DND-41 (cell line): ENCODE measurements around the gene ESYT2.

Experiments
- ATAC-seq: fragments of 200-7000 bp; cut with Tn5 transposase; 3 replicates; pipeline ENCODE4 v1.9.1; 2021; ENCODE audit warnings: low read depth; ENCODE audit not compliant: insufficient read depth
- DNase-seq: peaks from one replicate; pipeline ENCODE4 v3.0.0-alpha.2; 2020
- H2AFZ ChIP-seq: 2 replicates; pipeline ENCODE4 v1.6.0; 2012; ENCODE audit warnings: low read depth, low read length
- H3K27ac ChIP-seq: 2 replicates; pipeline ENCODE4 v1.5.1; 2012; ENCODE audit warnings: low read length, inconsistent platforms
- H3K27me3 ChIP-seq: fragments of 200-600 bp; sonication (generic); 2 replicates; pipeline ENCODE4 v1.6.0; 2012; ENCODE audit warnings: low read length, mild to moderate bottlenecking, inconsistent platforms; ENCODE audit not compliant: insufficient read depth, poor library complexity
- H3K36me3 ChIP-seq: 2 replicates; pipeline ENCODE4 v1.5.1; 2012; ENCODE audit warnings: low read length, inconsistent platforms; ENCODE audit not compliant: insufficient read depth
- H3K4me1 ChIP-seq: 2 replicates; pipeline ENCODE4 v1.5.1; 2012; ENCODE audit warnings: mild to moderate bottlenecking, low read length; ENCODE audit not compliant: insufficient read depth
- H3K4me2 ChIP-seq: 2 replicates; pipeline ENCODE4 v1.6.0; 2012; ENCODE audit warnings: mild to moderate bottlenecking, moderate library complexity, low read length, inconsistent platforms; ENCODE audit not compliant: insufficient read depth
- H3K4me3 ChIP-seq, 2 experiments: fragments of 200-600 bp in 1 of 2; shearing (Covaris generic) in 1 of 2; 2 replicates each; pipeline ENCODE4 v1.5.1; 2012 to 2016; ENCODE audit warnings: inconsistent platforms in 2 of 2, low read length in 2 of 2, mild to moderate bottlenecking in 2 of 2, low read depth in 1 of 2, moderate library complexity in 1 of 2
- H3K79me2 ChIP-seq: 2 replicates; pipeline ENCODE4 v1.6.0; 2012; ENCODE audit warnings: low read length, inconsistent platforms; ENCODE audit not compliant: insufficient read depth
- H3K9ac ChIP-seq: 2 replicates; pipeline ENCODE4 v1.6.0; 2012; ENCODE audit warnings: low read depth, mild to moderate bottlenecking, inconsistent platforms, low read length, moderate library complexity
- H3K9me3 ChIP-seq: 2 replicates; pipeline ENCODE4 v1.5.1; 2012; ENCODE audit warnings: low read length, moderate library complexity, mild to moderate bottlenecking, inconsistent platforms; ENCODE audit not compliant: insufficient read depth, severe bottlenecking
- H4K20me1 ChIP-seq: 2 replicates; pipeline ENCODE4 v1.6.0; 2012; ENCODE audit warnings: low read length; ENCODE audit not compliant: insufficient read depth
- CTCF ChIP-seq: IDR thresholded peaks from 2 replicates; pipeline ENCODE4 v1.5.1; 2012; ENCODE audit warnings: borderline replicate concordance, low read length, moderate library complexity, mild to moderate bottlenecking; ENCODE audit not compliant: poor library complexity, severe bottlenecking; ENCODE audit errors: extremely low read depth
- EZH2 ChIP-seq: IDR thresholded peaks from 3 replicates; pipeline ENCODE4 v1.6.1; 2012; ENCODE audit warnings: borderline replicate concordance, low read depth, mild to moderate bottlenecking, moderate library complexity, low read length, inconsistent platforms; ENCODE audit not compliant: severe bottlenecking

Gene ESYT2

DNA sequence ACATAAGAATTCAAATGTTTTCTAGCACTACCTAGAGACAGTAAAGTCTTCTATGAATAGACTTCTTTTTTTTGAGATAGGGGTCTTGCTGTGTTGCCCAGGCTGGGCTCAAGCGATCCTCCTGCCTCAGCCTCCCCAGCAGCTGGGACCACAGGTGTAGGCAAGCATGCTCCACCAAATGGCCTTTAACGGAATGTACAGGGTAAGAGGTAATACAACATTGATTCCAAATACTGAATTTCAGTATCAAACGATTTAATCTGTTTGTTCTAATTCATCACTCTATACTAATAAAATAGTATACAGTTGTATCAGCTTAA, 68.9 kb downstream of the ESYT2 start:
- DNase-seq (no peak), ATAC-seq (no peak)
- no peaks in the 10 kb centered on the region for H3K27me3 ChIP-seq
- H4K20me1 ChIP-seq: no peaks in the 10 kb centered on the region
- TF ChIP-seq EZH2 (no peak), CTCF (no peak)
- no peaks in the 10 kb centered on the region for H3K4me1 ChIP-seq
- H3K4me3 ChIP-seq: no peak overlapping the region
- no peaks in the 10 kb centered on the region for H3K9me3 ChIP-seq
- H3K27ac ChIP-seq: no peak overlapping the region
- no peak overlapping the region for H3K4me2 ChIP-seq
- no peak overlapping the region for H3K9ac ChIP-seq
- no peaks in the 10 kb centered on the region for H3K79me2 ChIP-seq
- H2AFZ ChIP-seq: no peak overlapping the region
- H3K36me3 ChIP-seq: peaks cover 89% of the 10 kb centered on the region

- no peak overlapping the region for H3K9ac ChIP-seq
- no peak overlapping the region for H3K4me2 ChIP-seq
- no peak overlapping the region for H3K27ac ChIP-seq
- H3K9me3 ChIP-seq: no peaks in the 10 kb centered on the region
- no peaks in the 10 kb centered on the region for H3K4me1 ChIP-seq
- TF ChIP-seq CTCF (no peak), EZH2 (no peak)
- DNase-seq: no peak
- H2AFZ ChIP-seq: no peak overlapping the region
- H3K4me3 ChIP-seq: no peak overlapping the region
- no peak for ATAC-seq
- H4K20me1 ChIP-seq: no peaks in the 10 kb centered on the region
- no peaks in the 10 kb centered on the region for H3K79me2 ChIP-seq
- no peaks in the 10 kb centered on the region for H3K27me3 ChIP-seq
- H3K36me3 ChIP-seq: peaks cover 89% of the 10 kb centered on the region
These were observed 69.4 kb downstream of the ESYT2 start for GRCh38 chr7:158759749-158760444.

- Histone ChIP-seq H3K4me1 (no peaks in the 10 kb centered on the region), H3K4me3 (no peak overlapping the region), H3K4me2 (no peak overlapping the region), H3K79me2 (no peaks in the 10 kb centered on the region), H4K20me1 (no peaks in the 10 kb centered on the region), H3K9me3 (no peaks in the 10 kb centered on the region), H3K36me3 (peaks cover 88% of the 10 kb centered on the region), H3K9ac (no peak overlapping the region), H3K27me3 (no peaks in the 10 kb centered on the region), H2AFZ (no peak overlapping the region), H3K27ac (no peak overlapping the region)
- TF ChIP-seq EZH2 (no peak), CTCF (no peak)
- ATAC-seq (no peak), DNase-seq (no peak)
These were observed 70.1 kb downstream of the ESYT2 start for GRCh38 chr7:158759245-158759614.
